HL-60/S4 treated with phorbol 12-myristate 13-acetate at 8.2 ng/mL for 4 days and 3 days (cell line): ENCODE results near the gene RUVBL2.
"Not testable (repeated sequence)": the region's sequence is repeated elsewhere in the genome, so short reads cannot be mapped to it uniquely, and the experiment has no call there.

Source experiments
- in situ Hi-C: fragments of 300-500 bp; cut with MboI; formaldehyde crosslinking; loops from 2 replicates; pipeline ENCODE4 v1.15.0; 2022; ENCODE audit warnings: low sequenced_read_pairs

Gene RUVBL2

DNA sequence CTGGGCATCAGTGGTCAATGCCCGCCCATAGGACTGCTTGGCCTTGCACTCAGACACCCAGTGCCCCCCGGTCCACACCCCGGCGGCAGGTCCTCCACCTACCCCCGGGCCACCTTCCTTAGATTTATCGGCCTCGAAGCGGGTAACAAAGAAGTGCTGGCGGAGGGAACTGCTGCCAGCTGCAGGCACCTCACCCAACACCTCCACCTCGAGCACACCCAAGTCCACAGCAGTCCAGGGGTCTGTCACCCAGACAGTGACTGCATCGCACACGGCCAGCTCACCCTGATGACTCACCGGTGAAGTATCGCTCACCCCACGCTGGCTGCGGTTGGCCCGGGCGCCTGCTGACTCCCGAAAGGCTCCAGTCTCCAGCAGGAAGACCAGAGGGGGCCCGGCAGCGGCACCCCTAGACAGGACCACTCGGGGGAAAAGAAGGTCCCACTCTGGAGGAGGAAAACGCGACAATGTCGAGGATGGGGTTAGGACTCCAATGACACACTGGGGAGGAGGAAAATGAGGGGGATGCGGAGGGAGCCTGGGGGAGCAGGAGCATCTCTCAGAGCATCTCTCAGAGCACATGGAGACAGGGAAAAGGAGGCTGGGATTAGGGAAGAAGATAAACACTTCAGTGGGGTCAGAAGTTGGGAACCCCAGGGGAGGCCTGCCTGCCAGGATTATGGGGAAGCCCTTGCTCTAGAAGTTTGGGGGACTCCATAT lies 45.0 kb downstream of the RUVBL2 start:
- in situ Hi-C loops = not testable (repeated sequence)

DNA sequence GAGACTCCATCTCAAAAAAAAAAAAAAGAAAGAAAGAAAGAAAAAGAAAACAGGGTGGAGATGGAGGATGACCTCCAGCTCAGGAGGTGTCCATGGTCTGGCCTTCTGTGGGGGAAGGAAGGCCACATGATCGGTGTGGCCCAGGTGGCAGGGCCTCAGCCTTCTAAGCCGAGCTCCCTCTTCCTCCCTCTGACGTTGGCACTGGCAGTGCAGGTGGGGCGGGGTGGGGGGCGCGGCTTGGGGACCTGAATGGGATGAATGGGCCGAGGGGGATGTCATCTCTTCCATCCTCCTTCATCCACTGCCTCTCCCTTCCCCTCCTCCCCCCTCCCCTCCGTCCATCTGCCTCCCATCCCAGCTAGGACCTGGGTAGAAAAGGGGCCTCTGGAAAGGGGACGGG lies 46.0 kb downstream of the RUVBL2 start:
- in situ Hi-C loops = not testable (repeated sequence)

DNA sequence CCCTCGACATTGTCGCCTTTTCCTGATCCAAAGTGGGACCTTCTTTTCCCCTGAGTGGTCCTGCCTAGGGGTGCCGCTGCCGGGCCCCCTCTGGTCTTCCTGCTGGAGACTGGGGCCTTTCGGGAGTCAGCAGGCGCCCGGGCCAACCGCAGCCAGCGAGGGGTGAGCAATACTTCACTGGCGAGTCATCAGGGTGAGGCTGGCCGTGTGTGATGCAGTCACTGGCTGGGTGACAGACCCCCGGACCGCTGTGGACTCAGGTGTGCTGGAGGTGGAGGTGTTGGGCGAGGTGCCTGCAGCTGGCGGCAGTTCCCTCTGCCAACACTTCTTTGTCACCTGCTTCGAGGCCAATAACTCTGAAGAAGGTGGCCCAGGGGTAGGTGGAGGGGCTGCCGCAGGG lies 48.5 kb downstream of the RUVBL2 start:
- in situ Hi-C loops = no loop called here

DNA sequence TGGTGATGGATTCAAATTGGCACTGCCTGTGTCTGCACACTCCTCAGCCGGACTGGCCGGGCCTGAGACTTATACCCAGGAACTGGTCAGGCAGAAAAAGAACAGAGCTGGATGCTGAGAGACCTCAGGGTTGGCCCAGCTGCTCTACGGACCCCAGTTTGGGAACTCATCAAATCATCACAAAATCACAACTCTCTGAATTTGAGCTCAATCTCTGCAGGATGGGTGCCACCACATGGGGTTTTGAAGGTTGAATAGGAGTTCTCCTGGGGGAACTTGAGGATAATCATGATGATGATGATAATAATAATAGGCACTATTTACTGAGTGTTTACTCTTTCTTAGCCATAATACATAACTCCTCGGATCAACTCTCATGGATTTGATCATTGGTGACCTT lies 49.0 kb downstream of the RUVBL2 start:
- in situ Hi-C loops = not testable (repeated sequence)

DNA sequence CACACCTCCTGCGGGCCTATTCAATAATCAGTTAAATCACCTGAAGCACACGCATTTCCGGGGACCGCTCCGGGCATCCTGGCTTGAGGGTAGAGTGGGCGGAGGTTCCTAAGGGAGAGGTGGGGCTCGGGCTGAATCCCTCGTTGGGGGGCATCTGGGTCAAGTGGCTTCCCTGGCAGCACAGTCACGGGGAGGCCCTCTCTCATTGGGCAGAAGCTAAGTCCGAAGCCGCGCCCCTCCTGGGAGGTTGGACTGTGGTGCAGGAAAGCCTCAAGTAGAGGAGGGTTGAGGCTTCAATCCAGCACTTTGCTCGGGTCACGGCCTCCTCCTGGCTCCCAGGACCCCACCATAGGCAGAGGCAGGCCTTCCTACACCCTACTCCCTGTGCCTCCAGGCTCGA lies 49.9 kb downstream of the RUVBL2 start, which contains the start of gene CGB5:
Gene CGB5 (plus strand): TSS at position 301 of the 400 bp plus-strand sequence. CDS start 362 bp downstream, outside the sequence.
- in situ Hi-C loops = not testable (repeated sequence)

DNA sequence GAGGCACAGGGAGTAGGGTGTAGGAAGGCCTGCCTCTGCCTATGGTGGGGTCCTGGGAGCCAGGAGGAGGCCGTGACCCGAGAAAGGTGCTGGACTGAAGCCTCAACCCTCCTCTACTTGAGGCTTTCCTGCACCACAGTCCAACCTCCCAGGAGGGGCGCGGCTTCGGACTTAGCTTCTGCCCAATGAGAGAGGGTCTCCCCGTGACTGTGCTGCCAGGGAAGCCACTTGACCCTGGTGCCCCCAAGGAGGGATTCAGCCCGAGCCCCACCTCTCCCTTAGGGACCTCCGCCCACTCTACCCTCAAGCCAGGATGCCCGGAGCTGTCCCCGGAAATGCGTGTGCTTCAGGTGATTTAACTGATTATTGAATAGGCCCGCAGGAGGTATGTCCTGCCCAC lies 55.3 kb downstream of the RUVBL2 start, which contains the start of gene CGB8:
Gene CGB8 (minus strand): TSS at position 101 of the 400 bp plus-strand sequence. CDS start 372 bp downstream, outside the sequence.
- in situ Hi-C loops = not testable (repeated sequence)

DNA sequence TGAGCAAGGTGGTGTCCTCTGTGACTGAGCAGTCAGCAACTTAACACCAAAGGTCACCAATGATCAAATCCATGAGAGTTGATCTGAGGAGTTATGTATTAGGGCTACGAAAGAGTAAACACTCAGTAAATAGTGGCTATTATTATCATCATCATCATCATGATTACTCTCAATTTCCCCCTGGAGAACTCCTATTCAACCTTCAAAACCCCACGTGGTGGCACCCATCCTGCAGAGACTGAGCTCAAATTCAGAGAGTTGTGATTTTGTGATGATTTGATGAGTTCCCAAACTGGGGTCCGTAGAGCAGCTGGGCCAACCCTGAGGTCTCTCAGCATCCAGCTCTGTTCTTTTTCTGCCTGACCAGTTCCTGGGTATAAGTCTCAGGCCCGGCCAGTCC lies 56.1 kb downstream of the RUVBL2 start:
- in situ Hi-C loops = not testable (repeated sequence)

DNA sequence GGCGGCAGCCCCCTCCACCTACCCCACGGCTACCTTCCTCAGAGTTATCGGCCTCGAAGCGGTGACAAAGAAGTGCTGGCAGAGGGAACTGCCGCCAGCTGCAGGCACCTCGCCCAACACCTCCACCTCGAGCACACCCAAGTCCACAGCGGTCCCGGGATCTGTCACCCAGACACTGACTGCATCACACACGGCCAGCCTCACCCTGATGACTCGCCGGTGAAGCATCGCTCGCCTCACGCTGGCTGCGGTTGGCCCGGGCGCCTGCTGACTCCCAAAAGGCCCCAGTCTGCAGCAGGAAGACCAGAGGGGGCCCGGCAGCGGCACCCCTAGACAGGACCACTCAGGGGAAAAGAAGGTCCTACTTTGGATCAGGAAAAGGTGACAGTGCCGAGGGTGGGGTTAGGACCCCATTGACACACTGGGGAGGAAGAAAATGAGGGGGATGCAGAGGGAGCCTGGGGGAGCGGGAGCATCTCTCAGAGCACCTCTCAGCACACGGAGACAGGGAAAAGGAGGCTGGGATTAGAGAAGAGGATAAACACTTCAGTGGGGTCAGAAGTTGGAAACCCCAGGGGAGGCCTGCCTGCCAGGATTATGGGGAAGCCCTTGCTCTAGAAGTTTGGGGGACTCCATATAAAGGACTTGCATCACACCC lies 56.8 kb downstream of the RUVBL2 start:
- in situ Hi-C loops = not testable (repeated sequence)

DNA sequence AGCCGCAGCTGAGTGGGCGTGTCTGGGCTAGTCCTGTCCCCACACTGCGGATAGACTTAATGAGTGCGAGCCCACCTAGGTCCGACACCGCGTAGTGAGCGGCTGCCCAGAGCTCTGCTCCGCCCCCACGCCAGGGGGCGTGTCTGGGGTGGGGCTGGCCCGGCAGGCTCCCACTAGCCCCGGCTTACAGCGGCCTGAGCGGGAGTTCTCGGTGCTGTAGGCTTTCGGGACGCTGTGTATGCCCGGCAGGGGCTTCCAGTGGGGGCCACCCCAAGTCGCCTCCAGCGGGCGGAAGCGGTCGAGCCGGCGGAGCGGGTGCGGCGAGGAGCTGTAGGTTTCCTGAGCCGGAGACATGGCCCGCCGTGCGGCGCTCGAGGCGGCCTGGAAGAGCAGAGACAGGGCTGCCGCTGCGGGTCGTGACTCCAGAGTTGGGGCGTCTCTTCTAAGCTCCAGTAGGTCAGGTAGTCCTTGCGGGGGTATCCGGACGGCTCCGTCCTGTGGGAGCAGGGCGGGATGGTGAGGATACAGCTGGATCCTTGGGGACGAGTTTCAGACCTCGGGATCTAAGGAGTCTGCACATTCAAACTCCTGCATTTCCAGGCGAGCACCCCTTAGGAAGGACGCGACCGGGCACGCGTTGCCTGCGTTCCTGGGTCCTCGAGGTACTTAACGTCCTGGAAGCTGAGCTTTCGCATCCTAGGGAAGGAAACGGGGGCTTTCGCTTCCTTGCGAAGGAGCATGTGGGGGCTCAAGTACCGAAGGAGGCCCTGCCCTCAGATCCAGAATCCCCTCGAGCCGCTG lies 62.6 kb downstream of the RUVBL2 start:
- in situ Hi-C loops = no loop called here

DNA sequence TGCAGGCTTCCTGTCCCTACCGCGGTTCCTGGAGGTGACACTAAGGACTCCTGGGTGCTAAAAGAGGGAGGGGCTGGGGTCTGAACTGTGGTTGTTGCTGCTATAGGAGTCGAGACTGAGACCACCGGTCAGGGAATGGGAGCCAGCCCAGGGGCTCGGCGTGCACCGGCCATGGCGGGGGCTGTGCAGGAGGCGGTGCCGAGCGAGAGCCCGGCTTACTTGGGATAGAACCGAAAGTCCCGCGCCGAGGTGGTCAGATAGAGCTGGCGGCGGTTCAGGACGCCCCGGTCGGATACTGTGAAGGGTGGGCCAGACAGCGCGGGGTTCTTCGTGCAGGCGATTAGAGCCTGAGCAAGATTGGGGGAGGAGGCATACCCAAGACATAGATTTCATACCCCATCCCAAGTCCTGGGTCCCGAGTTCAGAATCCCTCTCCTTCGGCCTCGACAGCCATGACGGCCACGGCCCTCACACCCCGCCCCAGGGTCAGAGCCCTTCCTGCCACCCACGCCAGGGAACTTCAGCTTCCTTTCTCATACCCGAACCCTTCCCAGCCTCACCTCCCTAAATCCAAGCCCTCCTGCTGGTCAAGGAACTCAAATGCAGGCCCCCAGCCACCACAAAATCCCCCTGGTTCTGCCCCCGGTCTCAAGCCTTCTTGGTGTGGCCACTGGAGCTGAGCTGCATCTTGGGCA lies 63.4 kb downstream of the RUVBL2 start:
- in situ Hi-C loops = not testable (repeated sequence)

DNA sequence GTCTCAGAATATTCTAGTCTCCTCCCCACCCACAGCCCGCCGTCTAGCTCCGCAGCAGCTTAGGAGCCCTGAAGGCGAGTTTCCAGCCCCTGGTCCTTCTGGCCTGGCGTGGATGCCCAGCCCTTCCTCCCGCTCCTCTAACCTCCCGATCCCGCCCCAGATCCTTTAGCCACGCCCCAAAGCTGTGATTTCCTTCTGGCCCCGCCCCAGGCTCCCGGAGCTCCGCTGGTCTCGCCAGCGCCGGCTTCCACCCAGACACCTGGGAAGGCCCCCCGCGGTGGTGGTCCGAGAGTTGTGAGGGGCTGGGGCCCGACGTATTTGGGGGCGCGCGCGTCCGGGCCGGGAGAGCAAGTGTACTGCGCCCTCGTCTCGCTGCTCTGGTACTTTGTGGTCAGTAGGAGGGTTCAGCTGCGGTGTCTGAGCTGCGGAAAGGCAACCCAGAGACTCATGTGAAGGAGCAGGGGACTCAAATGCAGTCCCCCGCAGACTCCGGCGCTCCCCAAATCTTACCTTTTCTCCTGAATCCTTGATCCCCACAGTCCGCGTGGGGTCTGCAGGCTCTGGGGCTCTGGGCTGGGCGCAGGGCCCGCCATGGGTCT lies 64.0 kb downstream of the RUVBL2 start, which contains the start of gene CGB7:
Gene CGB7 (minus strand): TSS at position 114 of the 599 bp plus-strand sequence. CDS start 2,374 bp downstream, outside the sequence.
- in situ Hi-C loops = no loop called here

DNA sequence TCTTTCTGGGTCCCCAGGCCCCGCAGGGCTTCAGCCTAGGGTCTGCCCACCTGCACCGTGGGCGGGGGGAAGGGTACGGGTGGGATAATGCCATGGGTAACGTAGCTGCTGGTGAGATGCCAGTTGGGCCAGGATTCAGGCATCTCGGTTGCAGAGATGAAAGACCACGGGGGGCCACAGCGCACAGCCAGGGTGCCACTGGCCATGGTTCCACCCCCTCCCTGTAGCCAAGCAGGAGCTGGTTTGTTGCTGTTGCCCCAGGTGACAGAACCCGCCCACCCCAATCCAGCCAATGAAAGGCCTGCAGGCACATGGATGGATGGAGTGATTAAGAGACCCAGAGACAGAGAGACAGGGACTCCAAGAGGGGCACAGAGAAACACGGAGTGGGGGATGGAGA lies 64.9 kb downstream of the RUVBL2 start:
- in situ Hi-C loops = no loop called here

DNA sequence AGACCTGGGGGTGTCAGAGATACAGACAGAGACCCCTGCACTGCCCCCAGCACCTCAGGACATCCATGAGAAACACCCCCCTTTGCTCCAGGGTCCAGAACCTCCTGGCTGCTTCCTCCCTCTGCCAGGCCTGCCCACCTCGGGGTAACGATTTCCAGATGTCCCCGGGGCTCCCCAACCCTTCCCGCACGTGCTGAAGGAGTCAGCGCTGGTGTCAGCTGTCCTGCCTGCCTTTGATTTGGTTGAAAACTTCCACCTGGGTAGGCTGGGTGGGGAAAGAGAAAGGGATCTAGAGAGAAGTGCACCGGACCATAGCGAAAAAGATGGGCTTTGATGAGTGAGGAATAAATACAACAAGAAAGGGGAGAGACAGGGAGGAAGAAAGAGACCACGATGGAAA lies 65.4 kb downstream of the RUVBL2 start:
- in situ Hi-C loops = no loop called here

DNA sequence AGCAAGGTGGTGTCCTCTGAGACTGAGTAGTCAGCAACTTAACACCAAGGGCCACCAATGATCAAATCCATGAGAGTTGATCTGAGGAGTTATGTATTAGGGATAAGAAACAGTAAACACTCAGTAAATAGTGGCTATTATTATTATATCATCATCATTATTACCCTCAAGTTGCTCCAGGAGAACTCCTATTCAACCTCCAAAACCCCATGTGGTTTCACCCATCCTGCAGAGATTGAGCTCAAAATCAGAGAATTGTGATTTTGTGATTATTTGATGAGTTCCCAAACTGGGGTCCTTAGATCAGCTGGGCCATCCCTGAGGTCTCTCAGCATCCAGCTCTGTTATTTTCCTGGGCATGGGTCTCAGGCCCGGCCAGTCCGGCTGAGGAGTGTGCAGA lies 67.3 kb downstream of the RUVBL2 start:
- in situ Hi-C loops = no loop called here

DNA sequence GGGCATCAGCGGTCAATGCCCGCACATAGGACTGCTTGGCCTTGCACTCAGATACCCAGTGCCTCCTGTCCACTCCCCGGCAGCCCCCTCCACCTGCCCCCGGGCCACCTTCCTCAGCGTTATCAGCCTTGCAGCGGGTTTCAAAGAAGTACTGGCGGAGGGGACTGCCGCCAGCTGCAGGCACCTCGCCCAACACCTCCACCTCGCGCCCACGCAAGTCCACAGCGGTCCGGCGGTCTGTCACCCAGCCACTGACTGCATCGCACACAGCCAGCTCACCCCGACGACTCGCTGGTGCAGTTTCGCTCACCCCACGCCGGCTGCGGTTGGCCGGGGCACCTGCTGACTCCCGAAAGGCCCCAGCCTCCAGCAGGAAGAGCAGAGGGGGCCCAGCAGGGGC lies 67.8 kb downstream of the RUVBL2 start:
- in situ Hi-C loops = no loop called here

DNA sequence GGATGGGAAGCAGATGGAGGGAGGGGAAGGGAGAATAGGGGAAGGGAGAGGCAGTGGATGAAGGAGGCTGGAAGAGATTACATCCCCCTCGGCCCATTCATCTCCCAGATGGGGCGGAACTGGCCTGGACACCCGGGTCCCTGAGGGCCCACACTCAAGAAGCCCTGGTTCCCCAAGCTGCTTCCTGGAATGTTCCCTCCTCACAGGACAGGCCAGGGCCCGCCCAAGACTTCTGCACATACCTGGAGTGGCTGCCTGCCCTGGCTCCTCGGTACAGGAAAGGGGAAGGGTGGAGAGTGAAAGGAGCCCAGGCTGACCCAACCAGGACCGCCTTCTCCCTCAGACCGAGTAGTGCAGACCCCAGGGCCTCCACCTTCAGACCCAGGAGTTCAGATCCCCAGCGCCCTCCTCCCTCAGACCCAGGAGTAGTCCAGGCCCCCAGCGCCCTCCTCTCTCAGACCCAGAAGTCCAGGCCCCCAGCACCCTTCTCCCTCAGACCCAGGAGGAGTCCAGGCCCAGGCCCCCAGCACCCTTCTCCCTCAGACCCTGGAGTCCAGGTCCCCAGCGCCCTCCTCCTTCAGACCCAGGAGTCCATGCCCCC lies 70.4 kb downstream of the RUVBL2 start:
- in situ Hi-C loops = no loop called here

DNA sequence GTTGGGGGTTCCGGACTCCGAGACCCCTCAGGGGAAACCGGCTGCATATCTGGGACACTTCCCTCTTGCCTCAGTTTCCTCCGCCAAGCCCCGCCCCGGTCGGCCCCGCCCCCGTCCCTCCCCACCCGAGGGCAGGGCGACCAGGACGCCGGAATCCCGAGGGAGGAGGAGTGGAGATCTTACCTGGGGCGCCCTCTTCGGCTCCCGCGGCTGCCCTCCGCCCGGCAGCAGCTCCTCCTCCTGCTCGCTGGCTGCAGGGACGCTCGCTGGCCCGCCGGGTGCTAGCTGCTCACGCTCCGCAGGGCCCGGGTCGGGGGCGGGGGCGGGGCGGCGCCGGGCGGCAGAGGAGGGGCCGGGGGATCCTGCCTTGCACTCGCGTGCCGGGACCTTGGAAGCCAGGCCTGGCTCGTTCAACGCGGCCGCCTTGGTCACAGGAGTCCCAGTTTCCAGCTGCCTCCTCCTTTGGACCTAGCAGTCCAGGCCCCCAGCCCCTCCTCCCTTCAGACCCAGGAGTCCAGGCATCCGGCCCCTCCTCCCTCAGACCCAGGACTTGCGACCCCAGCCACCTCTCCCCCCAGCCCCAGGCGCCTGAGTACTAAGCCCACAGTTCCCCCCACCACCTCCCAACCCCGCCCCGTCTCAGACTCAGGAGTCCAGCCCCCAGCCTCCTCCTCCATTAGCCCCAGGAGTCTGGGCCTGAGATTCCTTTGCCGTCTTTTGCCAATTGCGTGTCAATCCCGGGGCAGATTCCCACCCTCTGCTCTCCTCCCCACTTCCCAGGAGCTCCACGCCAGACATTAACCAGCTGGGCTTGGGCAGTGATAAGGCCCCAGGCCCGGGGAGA lies 71.3 kb downstream of the RUVBL2 start, which contains the start of gene NTF4:
Gene NTF4 (minus strand): TSS at position 51 of the 844 bp plus-strand sequence. CDS start 2,821 bp downstream, outside the sequence.
- in situ Hi-C loops = no loop called here
